OCI-LY7 (cell line): ENCODE measurements around the gene VIPR1. TPM values are rescaled to one million over a fixed set of nuclear protein-coding genes. Genes with fewer than 3 reads are reported as not detected.
A peak's percentile ranks its signal among the peaks of the same experiment; 100 is the strongest.

Experiments used
- BruUV-seq: library from RNA; stranded (reverse); fragments of 400-500 nt; replicated peaks from 2 replicates; lab custom pipeline; 2021; lab: Mats Ljungman, UMichigan
- CTCF ChIA-PET: fragments of 300-600 bp; sonication (Branson Sonifier 250); formaldehyde crosslinking; loops from one replicate; lab custom pipeline; 2022; ENCODE audit warnings: antibody characterized with exemption; ENCODE audit not compliant: unreplicated experiment; lab: Charles Lee
- POLR2A ChIA-PET: fragments of 300-600 bp; sonication (Branson Sonifier 250); formaldehyde crosslinking; loops from one replicate; lab custom pipeline; 2022; ENCODE audit warnings: antibody characterized with exemption; lab: Charles Lee
- DNase-seq: peaks from one replicate; pipeline ENCODE4 v3.0.0-alpha.2; 2015; ENCODE audit warnings: low spot score
- H2AFZ ChIP-seq: fragments of 200-600 bp; sonication (generic), shearing (Covaris generic); 2 replicates; pipeline ENCODE4 v1.6.1; 2014; ENCODE audit warnings: mild to moderate bottlenecking, antibody characterized with exemption, low read length, moderate library complexity
- H3K27ac ChIP-seq: fragments of 200-600 bp; sonication (generic); 2 replicates; pipeline ENCODE4 v1.5.1; 2014; ENCODE audit warnings: mixed run types, low read depth, mild to moderate bottlenecking, moderate library complexity, low read length, inconsistent platforms; ENCODE audit not compliant: poor library complexity, severe bottlenecking
- H3K36me3 ChIP-seq: fragments of 200-600 bp; sonication (generic); 2 replicates; pipeline ENCODE4 v1.6.1; 2014; ENCODE audit warnings: mild to moderate bottlenecking, antibody characterized with exemption, low read length, moderate library complexity, mixed read lengths; ENCODE audit not compliant: insufficient read depth
- H3K4me1 ChIP-seq: fragments of 200-600 bp; sonication (generic); 2 replicates; pipeline ENCODE4 v1.5.1; 2014; ENCODE audit warnings: mild to moderate bottlenecking, low read length; ENCODE audit not compliant: insufficient read depth, poor library complexity, severe bottlenecking
- H3K4me2 ChIP-seq: fragments of 200-600 bp; sonication (generic); 2 replicates; pipeline ENCODE4 v1.6.1; 2014; ENCODE audit warnings: mild to moderate bottlenecking, low read length
- H3K4me3 ChIP-seq: fragments of 200-600 bp; sonication (generic); 2 replicates; pipeline ENCODE4 v1.5.1; 2014; ENCODE audit warnings: mild to moderate bottlenecking, low read depth, low read length; ENCODE audit not compliant: poor library complexity, severe bottlenecking
- H3K79me2 ChIP-seq: fragments of 200-600 bp; sonication (generic); 2 replicates; pipeline ENCODE4 v1.6.1; 2016; ENCODE audit warnings: low read depth, mild to moderate bottlenecking, low read length, moderate library complexity, mixed read lengths; ENCODE audit not compliant: insufficient read depth
- H3K9me2 ChIP-seq: fragments of 200-600 bp; sonication (generic); 2 replicates; pipeline ENCODE4 v1.6.1; 2016; ENCODE audit warnings: mild to moderate bottlenecking, low read length, mixed read lengths; ENCODE audit not compliant: insufficient read depth
- H3K9me3 ChIP-seq: fragments of 200-600 bp; sonication (generic); 2 replicates; pipeline ENCODE4 v1.6.1; 2014; ENCODE audit warnings: mild to moderate bottlenecking, mixed run types, low read length, mixed read lengths
- H4K20me1 ChIP-seq: fragments of 200-600 bp; sonication (generic); 2 replicates; pipeline ENCODE4 v1.6.1; 2014; ENCODE audit warnings: mild to moderate bottlenecking, antibody characterized with exemption, low read length, moderate library complexity, mixed read lengths; ENCODE audit not compliant: insufficient read depth
- EZH2phosphoT487 ChIP-seq: fragments of 200-600 bp; sonication (generic); IDR thresholded peaks from 2 replicates; pipeline ENCODE4 v1.6.1; 2018; ENCODE audit warnings: low read depth, borderline replicate concordance, mild to moderate bottlenecking, mixed run types, antibody characterized with exemption, low read length, moderate library complexity, mixed read lengths
- intact Hi-C: fragments of 100-400 bp; cut with micrococcal nuclease; formaldehyde crosslinking; loops from one replicate; pipeline ENCODE4 v1.10.0; 2022; ENCODE audit not compliant: unreplicated experiment
- total RNA-seq, 2 experiments: library from RNA; depleted of rRNA in 1 of 2; stranded (reverse); fragments of >200 nt in 1 of 2; shearing (Covaris generic) in 1 of 2; gene quantifications; 2 replicates each; pipeline ENCODE4 v1.2.3, GENCODE V29; 2014 to 2022
- TF ChIP-seq, protein P1 (sequence below): fragments of 200-600 bp; sonication (generic); conservative IDR thresholded peaks from 2 replicates; pipeline ENCODE4 v1.5.1; 2014; ENCODE audit warnings: mild to moderate bottlenecking, antibody characterized with exemption, low read length, moderate library complexity, mixed read lengths

Gene VIPR1
- total RNA-seq, 2 experiments from 2014 or later, result not detected

DNA sequence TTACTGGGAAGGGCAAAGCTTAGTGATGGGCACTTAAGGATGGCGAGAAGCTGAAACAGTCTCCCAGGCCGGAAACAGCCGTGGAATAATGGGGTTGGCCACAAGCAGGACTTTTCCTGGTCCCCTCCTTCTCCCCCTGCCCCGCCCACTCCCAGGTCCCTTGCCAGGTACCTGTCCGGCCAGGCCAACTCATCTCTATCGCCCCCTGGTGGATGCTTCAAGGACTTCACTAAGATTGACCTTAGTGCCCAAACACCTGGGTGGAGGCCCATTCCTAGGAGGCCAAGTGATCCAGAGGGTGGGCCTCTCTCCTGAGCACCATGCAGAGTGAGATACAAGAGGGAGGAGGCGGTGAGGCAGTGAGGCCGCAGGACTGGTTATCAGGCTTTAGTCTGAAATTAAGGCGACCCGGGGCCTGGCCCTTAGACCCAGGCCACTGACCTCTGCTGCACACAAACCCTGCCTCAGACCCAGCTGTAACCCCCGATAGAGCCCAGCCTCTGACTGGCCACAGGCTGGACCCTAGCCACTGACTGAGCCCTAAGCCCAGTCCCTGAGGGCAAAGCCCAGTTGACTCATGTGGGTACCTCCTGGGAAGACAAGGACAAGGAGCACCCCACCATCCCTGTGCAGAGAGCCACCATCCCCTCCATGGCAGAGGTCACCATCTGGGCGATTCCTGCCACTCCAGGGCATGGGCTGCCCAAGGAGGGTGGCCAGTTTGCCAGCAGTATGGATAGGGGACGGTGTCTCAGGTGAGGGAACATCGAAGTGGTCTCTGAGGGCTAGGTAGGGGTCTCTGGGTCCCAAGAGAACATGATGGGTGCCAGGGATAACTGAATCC, 37.6 kb downstream of the VIPR1 start:
- intact Hi-C loops, result loop anchor here (5.0 kb wide), 1 partner anchor 38 kb away; the partner anchor contains the start of gene VIPR1
- no peaks in the 10 kb centered on the region for H3K9me3 ChIP-seq
- no peaks in the 10 kb centered on the region for H4K20me1 ChIP-seq
- no peak overlapping the region for H3K4me3 ChIP-seq
- ChIA-PET CTCF (no interaction called here), POLR2A (no interaction called here)
- peak; percentile 65 for DNase-seq
- no peak overlapping the region for H2AFZ ChIP-seq
- no peak overlapping the region for H3K27ac ChIP-seq
- BruUV-seq, result no TSS peak
- H3K36me3 ChIP-seq, result no peaks in the 10 kb centered on the region
- H3K9me2 ChIP-seq, result no peaks in the 10 kb centered on the region
- no peaks in the 10 kb centered on the region for H3K79me2 ChIP-seq
- H3K4me1 ChIP-seq, result no peaks in the 10 kb centered on the region
- TF ChIP-seq, protein P1, sequence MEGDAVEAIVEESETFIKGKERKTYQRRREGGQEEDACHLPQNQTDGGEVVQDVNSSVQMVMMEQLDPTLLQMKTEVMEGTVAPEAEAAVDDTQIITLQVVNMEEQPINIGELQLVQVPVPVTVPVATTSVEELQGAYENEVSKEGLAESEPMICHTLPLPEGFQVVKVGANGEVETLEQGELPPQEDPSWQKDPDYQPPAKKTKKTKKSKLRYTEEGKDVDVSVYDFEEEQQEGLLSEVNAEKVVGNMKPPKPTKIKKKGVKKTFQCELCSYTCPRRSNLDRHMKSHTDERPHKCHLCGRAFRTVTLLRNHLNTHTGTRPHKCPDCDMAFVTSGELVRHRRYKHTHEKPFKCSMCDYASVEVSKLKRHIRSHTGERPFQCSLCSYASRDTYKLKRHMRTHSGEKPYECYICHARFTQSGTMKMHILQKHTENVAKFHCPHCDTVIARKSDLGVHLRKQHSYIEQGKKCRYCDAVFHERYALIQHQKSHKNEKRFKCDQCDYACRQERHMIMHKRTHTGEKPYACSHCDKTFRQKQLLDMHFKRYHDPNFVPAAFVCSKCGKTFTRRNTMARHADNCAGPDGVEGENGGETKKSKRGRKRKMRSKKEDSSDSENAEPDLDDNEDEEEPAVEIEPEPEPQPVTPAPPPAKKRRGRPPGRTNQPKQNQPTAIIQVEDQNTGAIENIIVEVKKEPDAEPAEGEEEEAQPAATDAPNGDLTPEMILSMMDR, result peak; percentile 86
- TF ChIP-seq EZH2phosphoT487, result no peak
- H3K4me2 ChIP-seq, result no peak overlapping the region

DNA sequence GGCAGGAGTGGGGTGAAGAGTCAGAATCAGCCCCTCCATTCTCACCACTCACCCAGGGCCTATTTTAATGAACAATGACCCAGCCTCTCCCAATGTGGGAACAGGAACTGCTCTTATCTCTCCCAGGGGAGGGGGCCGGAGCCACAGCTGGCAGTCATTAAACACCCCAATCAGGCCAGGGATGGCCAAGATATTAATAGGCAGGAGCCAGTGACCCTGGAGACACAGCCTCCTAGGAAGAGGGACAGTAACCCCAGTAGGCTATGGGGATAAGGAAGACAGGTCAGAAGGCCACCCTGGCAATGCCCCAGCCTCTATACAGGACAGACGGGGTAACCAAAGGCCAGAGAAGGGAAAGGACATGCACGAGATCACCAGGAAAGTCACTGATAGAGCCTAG, 38.6 kb downstream of the VIPR1 start:
- Histone ChIP-seq H3K36me3 (no peaks in the 10 kb centered on the region), H3K4me2 (no peak overlapping the region), H4K20me1 (no peaks in the 10 kb centered on the region), H3K4me1 (no peaks in the 10 kb centered on the region), H3K4me3 (no peak overlapping the region), H3K27ac (no peak overlapping the region), H3K9me2 (no peaks in the 10 kb centered on the region), H3K79me2 (no peaks in the 10 kb centered on the region), H2AFZ (no peak overlapping the region), H3K9me3 (no peaks in the 10 kb centered on the region)
- DNase-seq, result no peak
- BruUV-seq, result no TSS peak
- POLR2A ChIA-PET, result no interaction called here
- intact Hi-C loops, result loop anchor here (5.0 kb wide), 1 partner anchor 39 kb away; the partner anchor contains the start of gene VIPR1
- no peak for TF ChIP-seq EZH2phosphoT487
- TF ChIP-seq, protein P1, result no peak
- CTCF ChIA-PET, result no interaction called here
